ENCODE data around the gene STARD8.

STARD8 gene

DNA sequence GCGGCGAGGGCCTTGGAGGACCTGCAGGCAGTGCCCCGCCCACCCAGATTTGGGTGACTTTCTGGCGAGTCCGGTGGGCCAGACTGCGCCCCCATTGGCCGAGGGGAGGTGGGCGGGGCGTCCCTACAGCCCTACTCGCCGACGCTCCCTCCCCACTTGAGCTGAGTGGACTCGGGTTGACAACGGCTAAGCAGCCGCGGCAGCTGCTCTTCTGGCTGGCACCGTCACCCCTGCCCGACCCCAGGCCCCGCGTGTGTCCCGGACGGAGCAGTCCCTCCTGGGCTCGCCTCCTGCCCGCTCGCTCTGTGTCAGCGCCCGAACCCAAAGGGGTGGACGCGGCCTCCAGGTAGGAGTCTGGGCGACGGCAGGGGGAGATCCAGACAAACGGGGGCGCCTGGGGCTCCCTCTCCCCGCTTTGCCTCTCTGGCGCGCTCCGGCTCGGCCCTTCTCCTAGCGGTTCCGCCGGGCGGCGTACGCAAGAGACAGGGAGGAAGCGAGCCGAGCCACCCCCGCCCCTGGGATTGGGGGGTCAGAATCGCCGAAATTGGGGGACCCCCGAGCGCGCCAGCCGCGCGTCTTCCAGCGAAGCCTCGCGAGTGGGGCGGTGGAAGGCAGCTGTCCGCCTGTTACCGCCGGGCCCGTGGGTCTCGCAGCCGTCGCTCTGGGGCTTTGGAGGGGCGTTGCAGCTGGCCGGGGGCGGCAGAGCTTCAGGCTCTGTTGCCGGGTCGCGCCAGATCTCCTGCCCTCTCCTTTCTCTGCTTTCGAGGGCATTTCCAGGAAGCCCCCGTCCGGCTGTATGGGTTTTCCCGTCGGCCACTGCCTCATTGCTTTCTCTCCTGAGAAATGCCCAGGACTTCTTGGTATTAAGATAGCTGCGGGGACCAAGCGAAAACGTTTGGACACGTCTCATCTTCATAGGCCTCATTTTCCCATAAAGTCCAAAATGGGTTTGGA is 46.3 kb downstream of the STARD8 start:
- no peak for DNase-seq (ENCODE audit: low read depth)

DNA sequence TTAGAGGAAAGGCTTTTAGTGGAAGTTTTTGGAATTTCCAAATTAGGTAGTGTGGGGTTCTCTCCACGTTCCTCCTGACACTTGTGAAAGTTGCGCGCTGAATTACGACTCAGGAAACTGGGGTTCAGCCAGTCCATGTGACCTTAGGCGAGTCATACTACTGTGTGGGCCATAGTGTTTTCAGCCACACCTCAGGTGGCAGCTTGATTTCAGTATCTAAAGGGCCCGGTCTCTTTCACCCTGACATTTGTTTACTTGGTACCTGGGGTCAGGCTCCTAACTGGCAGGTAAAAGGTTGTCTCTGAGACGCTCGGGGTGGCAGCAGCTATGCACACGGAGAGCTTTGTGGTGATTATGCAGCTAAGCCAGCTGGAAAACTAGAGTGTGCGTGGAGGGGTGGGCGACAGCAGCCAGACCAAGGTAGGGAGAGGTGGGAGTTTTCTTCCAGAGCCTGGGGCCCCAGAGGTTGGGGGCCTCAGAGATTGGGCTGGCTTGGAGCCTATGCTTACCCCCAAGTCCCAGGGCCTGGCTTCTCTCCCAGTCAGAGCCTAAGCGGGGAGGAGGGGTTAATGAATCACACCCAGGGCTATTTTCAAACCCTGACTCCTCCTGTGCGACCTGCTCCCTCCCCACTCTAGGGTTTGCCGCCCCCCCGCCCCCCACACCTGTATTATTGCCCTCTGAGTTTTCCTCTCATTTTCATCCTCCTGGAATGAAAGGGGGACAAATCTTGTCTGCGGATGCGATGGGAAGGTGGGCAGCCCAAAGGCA is 47.2 kb downstream of the STARD8 start:
- DNase-seq (ENCODE audit: low read depth): no peak

GRCh38 chrX:68695206-68695845 is 47.9 kb downstream of the STARD8 start:
- DNase-seq (ENCODE audit: low read depth): no peak

DNA sequence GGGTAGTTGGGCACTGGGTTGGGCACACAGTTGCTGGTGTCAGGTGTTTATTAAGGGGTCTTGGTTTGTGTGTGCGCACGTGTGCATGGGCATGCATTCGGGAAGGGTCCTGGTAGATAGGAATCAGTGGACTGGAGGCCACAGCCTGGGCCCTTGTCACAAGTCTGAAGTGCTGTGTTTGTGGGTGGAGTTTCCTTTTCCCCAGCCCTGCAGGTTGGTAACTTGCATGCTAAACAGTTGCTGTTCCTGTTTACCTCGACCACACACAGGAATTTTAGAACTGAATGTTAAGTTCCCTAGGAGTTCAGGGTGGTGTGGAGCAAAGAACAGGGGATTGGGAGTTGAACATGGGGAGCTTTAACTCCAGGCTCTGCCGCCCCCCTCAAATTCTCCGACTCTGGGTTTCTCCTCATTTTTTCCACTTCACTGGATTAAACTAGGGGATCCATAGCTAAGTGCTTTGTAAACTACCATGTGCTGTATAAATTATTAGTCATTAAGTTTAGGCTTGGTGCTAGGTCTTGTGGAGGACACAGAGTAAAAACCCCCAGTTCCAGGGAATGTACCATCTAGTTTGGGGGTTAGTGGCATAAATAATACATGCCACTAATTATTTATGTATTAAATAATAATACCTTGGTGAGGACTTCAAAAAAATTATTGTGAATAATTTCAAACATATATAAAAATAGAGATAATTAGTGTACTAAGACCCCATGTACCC is 49.0 kb downstream of the STARD8 start:
- no peak for DNase-seq (ENCODE audit: low read depth)

DNA sequence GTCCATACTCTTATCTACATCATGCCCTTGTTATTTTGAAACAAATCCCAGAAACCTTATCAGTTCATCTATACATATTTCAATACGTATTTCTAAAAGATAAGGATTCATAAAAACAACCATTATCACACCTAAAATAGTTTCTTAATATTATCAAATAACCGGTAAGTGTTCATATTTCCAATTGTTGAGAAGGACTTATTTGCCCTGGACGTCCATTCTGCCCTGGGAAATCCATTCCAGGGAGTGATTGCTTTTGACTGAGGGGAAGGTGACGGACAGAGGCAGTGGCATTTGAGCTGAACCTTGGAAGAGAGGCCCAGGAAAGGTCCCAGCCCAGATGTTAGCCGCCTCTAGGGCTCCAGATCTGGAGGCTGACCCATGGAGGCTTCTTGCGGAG is 49.6 kb downstream of the STARD8 start:
- DNase-seq (ENCODE audit: low read depth): no peak

GRCh38 chrX:68697465-68698125 is 50.1 kb downstream of the STARD8 start:
- no peak for DNase-seq (ENCODE audit: low read depth)

GRCh38 chrX:68698942-68699341 is 51.5 kb downstream of the STARD8 start:
- no peak for DNase-seq (ENCODE audit: low read depth)

DNA sequence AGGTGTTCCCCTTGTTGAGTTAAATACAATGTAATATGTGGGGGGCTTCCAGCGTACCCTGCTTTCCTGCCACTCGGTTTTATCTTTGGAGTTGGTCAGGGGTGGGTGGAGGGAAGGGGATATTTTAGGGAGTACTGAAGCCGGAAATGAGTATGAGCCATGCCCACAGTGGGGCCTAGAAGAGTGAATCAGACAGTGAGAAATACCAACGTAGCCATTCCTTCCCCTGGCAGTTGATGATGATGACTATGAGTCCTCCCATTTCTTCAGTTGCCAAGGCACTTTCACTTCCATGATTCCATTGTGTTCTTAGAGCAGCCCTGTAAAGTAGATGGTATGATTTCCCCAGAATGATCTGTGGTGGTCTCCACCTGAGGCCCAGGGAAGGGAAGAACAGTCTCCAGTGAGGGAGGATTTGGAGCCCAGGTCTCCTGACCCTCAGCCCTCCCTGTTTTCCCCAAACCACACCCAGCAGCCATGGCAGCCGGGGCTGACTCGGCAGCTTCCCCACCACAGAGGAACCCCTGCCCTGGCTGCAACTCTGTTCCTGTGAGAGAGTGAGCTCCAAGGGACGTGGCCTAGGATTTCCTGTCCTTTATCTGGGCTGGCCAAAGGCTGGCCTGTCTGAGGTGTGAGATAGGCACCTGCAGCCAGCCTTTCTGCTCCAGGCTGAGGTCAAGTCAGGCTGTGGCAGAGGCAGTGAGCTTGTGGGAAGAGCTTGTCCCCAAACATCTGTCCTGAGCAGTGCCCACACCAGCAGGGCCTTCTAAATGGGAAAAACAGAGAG is 52.7 kb downstream of the STARD8 start:
- no peak for DNase-seq (ENCODE audit: low read depth)

- no peak for DNase-seq (ENCODE audit: low read depth)
These were observed 55.9 kb downstream of the STARD8 start for GRCh38 chrX:68703369-68703768.

GRCh38 chrX:68703846-68704245 is 56.4 kb downstream of the STARD8 start:
- no peak for DNase-seq (ENCODE audit: low read depth)

DNA sequence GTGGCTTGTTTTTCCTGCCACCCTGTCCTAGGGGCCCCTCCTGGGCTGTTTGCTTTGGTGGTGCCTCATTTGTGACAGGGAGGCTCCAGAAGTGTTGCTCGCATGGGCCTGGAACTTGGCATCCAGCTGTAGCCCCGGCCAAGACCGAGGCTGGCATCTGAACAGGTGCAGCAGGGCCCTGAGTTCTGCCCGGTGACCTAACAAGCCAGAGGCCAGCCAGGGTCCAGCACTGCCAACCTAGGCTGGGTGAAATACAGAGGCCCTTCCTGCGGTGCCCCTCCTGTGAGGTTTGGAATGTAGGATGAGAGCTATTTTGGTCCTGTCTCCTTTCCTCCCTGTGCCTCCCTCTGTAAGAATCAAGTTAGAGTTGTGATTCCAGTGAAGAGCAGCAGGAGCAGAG is 58.5 kb downstream of the STARD8 start:
- no peak for DNase-seq (ENCODE audit: low read depth)

DNA sequence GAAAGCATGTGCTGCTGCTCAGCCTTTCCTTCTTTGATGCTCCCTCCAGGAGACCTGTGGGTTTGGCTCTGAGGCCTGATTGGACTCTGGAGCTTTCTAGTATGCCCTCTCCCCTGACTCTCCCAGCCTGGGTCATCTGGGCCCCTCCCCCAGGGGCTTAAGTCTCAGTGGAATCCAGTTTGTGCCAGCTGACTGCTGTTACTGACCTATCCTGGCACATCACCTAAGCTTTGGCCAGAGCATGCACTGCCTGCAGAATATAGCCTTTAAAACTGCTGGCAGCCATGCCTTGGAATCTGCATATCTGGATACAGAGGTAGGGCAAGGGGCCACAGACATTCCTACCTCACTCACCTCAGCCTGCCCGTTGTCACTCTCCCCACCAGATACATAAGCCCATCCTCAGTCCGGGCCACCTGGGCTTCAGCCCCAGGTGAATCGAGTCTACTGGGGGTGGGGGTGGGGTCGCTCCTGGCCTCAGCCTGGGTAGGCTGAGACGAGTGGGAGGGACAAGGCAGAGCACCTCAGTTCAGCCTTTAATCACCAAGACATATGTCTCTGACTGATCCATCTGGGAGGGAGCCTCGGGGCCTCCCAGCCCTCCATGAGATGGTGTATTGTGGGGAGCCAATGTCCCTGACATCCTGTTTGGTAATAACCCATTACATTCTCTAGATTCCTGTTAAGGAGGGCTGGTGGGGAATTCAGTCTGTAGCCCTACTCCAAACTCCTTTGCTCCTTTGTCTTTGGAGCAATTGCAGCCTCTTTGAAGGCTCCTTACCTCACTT is 61.2 kb downstream of the STARD8 start:
- no peak for DNase-seq (ENCODE audit: low read depth)

- DNase-seq (ENCODE audit: low read depth): no peak
These were observed 63.6 kb downstream of the STARD8 start for GRCh38 chrX:68710870-68711576.

DNA sequence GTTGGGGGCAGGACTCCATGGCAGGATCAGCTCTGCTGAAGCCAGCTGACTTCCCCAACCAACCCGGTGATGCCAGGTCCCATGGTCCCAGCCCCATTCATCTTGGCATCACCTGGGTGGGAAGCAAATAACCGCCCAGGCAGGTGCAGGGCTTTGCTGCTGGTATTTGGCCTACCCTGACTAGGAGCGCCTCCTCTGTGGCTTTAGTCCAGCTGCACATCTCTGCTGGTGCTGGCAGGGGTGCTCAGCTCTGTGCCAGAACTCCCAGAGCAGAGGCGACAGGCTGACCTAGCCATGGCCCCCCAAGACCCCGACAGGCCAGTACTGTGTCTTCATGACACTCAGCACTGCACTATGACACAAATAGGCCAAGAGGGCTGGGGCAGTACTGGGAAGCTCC is 64.4 kb downstream of the STARD8 start:
- DNase-seq (ENCODE audit: low read depth): no peak

- DNase-seq (ENCODE audit: low read depth): no peak
These were observed 67.4 kb downstream of the STARD8 start for GRCh38 chrX:68714856-68715255.

DNA sequence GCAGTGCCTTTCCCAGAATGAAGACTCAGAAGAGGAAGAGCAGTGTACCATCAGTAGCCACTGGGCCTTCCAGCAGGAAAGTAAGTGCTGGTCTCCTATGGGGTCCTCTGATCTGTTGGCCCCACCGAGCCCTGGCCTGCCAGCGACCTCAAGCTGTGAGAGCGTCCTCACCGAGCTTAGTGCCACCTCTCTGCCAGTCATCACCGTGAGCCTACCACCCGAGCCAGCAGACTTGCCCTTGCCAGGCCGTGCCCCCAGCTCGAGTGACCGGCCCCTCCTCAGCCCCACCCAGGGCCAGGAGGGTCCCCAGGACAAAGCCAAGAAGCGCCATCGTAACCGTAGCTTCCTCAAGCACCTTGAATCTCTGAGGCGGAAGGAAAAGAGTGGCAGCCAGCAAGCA is 69.7 kb downstream of the STARD8 start:
- DNase-seq (ENCODE audit: low read depth): no peak

DNA sequence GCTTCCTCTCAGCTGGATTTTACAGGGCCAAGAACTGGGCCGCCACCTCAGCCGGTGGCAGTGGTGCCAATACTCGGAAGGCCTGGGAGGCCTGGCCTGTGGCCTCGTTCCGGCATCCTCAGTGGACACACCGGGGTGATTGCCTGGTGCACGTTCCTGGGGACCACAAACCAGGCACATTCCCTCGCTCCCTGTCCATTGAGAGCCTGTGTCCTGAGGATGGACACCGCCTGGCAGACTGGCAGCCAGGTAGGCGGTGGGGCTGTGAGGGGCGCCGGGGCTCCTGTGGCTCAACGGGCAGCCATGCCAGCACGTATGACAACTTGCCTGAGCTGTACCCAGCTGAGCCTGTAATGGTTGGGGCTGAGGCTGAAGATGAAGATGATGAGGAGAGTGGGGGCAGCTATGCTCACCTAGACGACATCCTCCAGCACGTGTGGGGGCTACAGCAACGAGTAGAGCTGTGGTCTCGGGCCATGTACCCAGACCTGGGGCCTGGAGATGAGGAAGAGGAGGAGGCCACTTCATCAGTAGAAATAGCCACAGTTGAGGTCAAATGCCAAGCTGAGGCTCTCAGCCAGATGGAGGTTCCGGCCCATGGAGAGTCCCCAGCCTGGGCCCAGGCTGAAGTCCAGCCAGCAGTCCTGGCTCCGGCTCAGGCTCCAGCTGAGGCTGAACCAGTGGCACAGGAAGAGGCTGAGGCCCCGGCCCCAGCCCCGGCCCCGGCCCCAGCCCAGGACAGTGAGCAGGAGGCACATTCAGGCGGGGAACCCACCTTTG is 70.4 kb downstream of the STARD8 start:
- no peak for DNase-seq (ENCODE audit: low read depth)

- no peak for DNase-seq (ENCODE audit: low read depth)
These were observed 71.0 kb downstream of the STARD8 start for GRCh38 chrX:68718443-68718820.
